K562 (cell line): ENCODE measurements around the gene MED15. TPM values are rescaled to one million over a fixed set of nuclear protein-coding genes. Genes with fewer than 3 reads are reported as not detected.
A peak's percentile ranks its signal among the peaks of the same experiment; 100 is the strongest.

Experiments
- ATAC-seq: fragments of 200-7000 bp; cut with Tn5 transposase; 3 replicates; pipeline ENCODE4 v1.9.1; 2020; ENCODE audit warnings: moderate library complexity
- BruUV-seq: library from RNA; stranded (reverse); fragments of 400-500 nt; replicated peaks from 2 replicates; lab custom pipeline; 2021; lab: Mats Ljungman, UMichigan
- CTCF ChIA-PET: fragments of 300-600 bp; formaldehyde crosslinking; extraction: SDS; loops from one replicate; lab custom pipeline; 2021; ENCODE audit warnings: low intra/inter-chr PET ratio; lab: Yijun Ruan, JAX
- POLR2A ChIA-PET: fragments of 300-600, 350-650 bp; sonication (Branson Sonifier 250); formaldehyde crosslinking; extraction: SDS; loops from one replicate; lab custom pipeline; 2021; ENCODE audit warnings: antibody characterized with exemption, inconsistent platforms; lab: Yijun Ruan, JAX
- DNase-seq, 4 experiments: peaks; one replicate each; pipeline versions ENCODE4 v3.0.0 to v3.0.0-alpha.2; 2011 to 2018; ENCODE audit warnings: low spot score in 3 of 4, mixed read lengths in 3 of 4; ENCODE audit errors: extremely low read depth in 1 of 4
- FAIRE-seq: peaks from 2 replicates; lab custom pipeline; 2011; peaks lifted over from hg19 to GRCh38; lab: Jason Lieb, UNC
- H2AFZ ChIP-seq: 2 replicates; pipeline ENCODE4 v1.6.0; 2011; ENCODE audit warnings: low read depth, low read length, control low read depth, inconsistent platforms
- H3K27ac ChIP-seq: fragments of 200-600 bp; 3 replicates; pipeline ENCODE4 v1.8.0; 2011; ENCODE audit warnings: low read depth, mild to moderate bottlenecking, control low read depth, inconsistent platforms, low read length, moderate library complexity, mixed read lengths; ENCODE audit errors: extremely low read depth
- H3K27me3 ChIP-seq, 2 experiments: fragments of 300-600 bp in 1 of 2; 2 replicates in 1 of 2; 3 replicates in 1 of 2; pipeline versions ENCODE4 v1.6.0 to v1.8.0; 2011; ENCODE audit warnings: inconsistent platforms in 2 of 2, low read length in 2 of 2, mild to moderate bottlenecking in 1 of 2, mixed read lengths in 1 of 2, moderate library complexity in 1 of 2; ENCODE audit not compliant: control insufficient read depth in 2 of 2, insufficient read depth in 2 of 2
- H3K36me3 ChIP-seq: fragments of 300-600 bp; 3 replicates; pipeline ENCODE4 v1.8.0; 2011; ENCODE audit warnings: mild to moderate bottlenecking, low read length, inconsistent platforms; ENCODE audit not compliant: control insufficient read depth, insufficient read depth
- H3K4me1 ChIP-seq, 2 experiments: fragments of 200-600 bp in 1 of 2; replicated peaks in 1 of 2; 2 replicates in 1 of 2; 3 replicates in 1 of 2; pipeline versions ENCODE4 v1.5.1 to v1.8.0; 2011; ENCODE audit warnings: inconsistent platforms in 2 of 2, low read length in 2 of 2, mild to moderate bottlenecking in 1 of 2, mixed read lengths in 1 of 2, moderate library complexity in 1 of 2; ENCODE audit not compliant: control insufficient read depth in 2 of 2, insufficient read depth in 2 of 2
- H3K4me2 ChIP-seq: 2 replicates; pipeline ENCODE4 v1.6.1; 2011; ENCODE audit warnings: low read length, control low read depth, inconsistent platforms, mixed read lengths; ENCODE audit not compliant: insufficient read depth
- H3K4me3 ChIP-seq: fragments of 200-600 bp; sonication (generic), shearing (Covaris generic); 2 replicates; pipeline ENCODE4 v1.5.1; 2016; ENCODE audit warnings: control low read depth, inconsistent platforms
- H3K79me2 ChIP-seq: fragments of 200-600 bp; 3 replicates; pipeline ENCODE4 v1.8.0; 2011; ENCODE audit warnings: low read length, inconsistent platforms; ENCODE audit not compliant: control insufficient read depth, insufficient read depth
- H3K9ac ChIP-seq, 2 experiments: 2 replicates each; pipeline versions ENCODE4 v1.6.0 to v1.6.1; 2011; ENCODE audit warnings: low read depth in 2 of 2, low read length in 2 of 2, control low read depth in 1 of 2, inconsistent platforms in 1 of 2, mild to moderate bottlenecking in 1 of 2, mixed read lengths in 1 of 2; ENCODE audit not compliant: insufficient read depth in 1 of 2
- H3K9me1 ChIP-seq: one replicate; pipeline ENCODE4 v1.6.0; 2011; ENCODE audit warnings: inconsistent platforms, mild to moderate bottlenecking, low read length, moderate library complexity; ENCODE audit not compliant: control insufficient read depth, insufficient read depth
- H3K9me3 ChIP-seq: replicated peaks from 2 replicates; pipeline ENCODE4 v1.5.1; 2011; ENCODE audit warnings: low read depth, low read length, inconsistent platforms; ENCODE audit not compliant: control insufficient read depth, insufficient read depth
- H4K20me1 ChIP-seq: replicated peaks from 2 replicates; pipeline ENCODE4 v1.6.1; 2011; ENCODE audit warnings: low read length, inconsistent platforms, mixed read lengths; ENCODE audit not compliant: control insufficient read depth, insufficient read depth
- COPS2 ChIP-seq: fragments of 450-650 bp; conservative IDR thresholded peaks from 2 replicates; pipeline ENCODE4 v1.6.1; 2016; ENCODE audit warnings: mild to moderate bottlenecking, moderate library complexity
- GATAD2A ChIP-seq: fragments of 450-650 bp; IDR thresholded peaks from 2 replicates; pipeline ENCODE4 v1.6.1; 2017
- PCBP1 ChIP-seq: fragments of 200-400 bp; formaldehyde crosslinking; IDR thresholded peaks from 2 replicates; pipeline ENCODE4 v1.6.1; 2018; ENCODE audit warnings: mild to moderate bottlenecking, low read depth, low read length; ENCODE audit not compliant: poor library complexity, severe bottlenecking
- REST ChIP-seq, 2 experiments: fragments of 450-650 bp; formaldehyde crosslinking in 1 of 2; IDR thresholded peaks; 2 replicates each; pipeline versions ENCODE4 v1.4.0 to v1.6.1; 2014 to 2020; ENCODE audit warnings: mild to moderate bottlenecking in 2 of 2, borderline replicate concordance in 1 of 2, low read depth in 1 of 2
- TEAD4 ChIP-seq, 2 experiments: sonication (generic) in 1 of 2; formaldehyde crosslinking in 1 of 2; IDR thresholded peaks; 2 replicates each; pipeline versions ENCODE4 v1.6.1 to v1.8.0; 2012 to 2022; ENCODE audit warnings: borderline replicate concordance in 1 of 2, inconsistent platforms in 1 of 2, low read length in 1 of 2, mild to moderate bottlenecking in 1 of 2, missing genetic modification reagents in 1 of 2
- TGIF2 ChIP-seq: sonication (generic); formaldehyde crosslinking; IDR thresholded peaks from 2 replicates; pipeline ENCODE4 v1.8.1; 2022; ENCODE audit warnings: mild to moderate bottlenecking, missing genetic modification reagents, moderate library complexity
- WGBS: fragments of 100-300 bp; shearing (Covaris generic); methylation state at CpG from one replicate; pipeline ENCODE4 v1.1.6; 2016; ENCODE audit warnings: low coverage, mixed read lengths; ENCODE audit not compliant: insufficient coverage; ENCODE audit errors: missing lambda C conversion rate; 5-methylcytosine and 5-hydroxymethylcytosine counted together
- in situ Hi-C: fragments of 300-500 bp; cut with MboI; formaldehyde crosslinking; loops from 4 replicates; pipeline ENCODE4 v1.15.0; 2018; ENCODE audit warnings: inconsistent platforms, mixed read lengths
- intact Hi-C: fragments of 100-400 bp; cut with micrococcal nuclease; formaldehyde crosslinking; loops from 2 replicates; pipeline ENCODE4 v1.14.2; 2022
- polyA plus RNA-seq, 8 experiments: library from polyadenylated mRNA; depleted of rRNA in 4 of 8; stranded (reverse) in 5 of 8; unstranded in 3 of 8; fragments of >200 nt; fragmentation: Nextera tagmentation in 2 of 8; fragmentation: Illumina TruSeq in 1 of 8; extraction: Ambion mirVana in 2 of 8; extraction: Trizol in 1 of 8; gene quantifications; 2 replicates each; pipeline versions ENCODE4 v1.2.1 to v1.2.3, GENCODE V29; 2011 to 2014; ENCODE audit warnings: inconsistent platforms in 1 of 8, missing spikeins in 1 of 8
- total RNA-seq, 7 experiments: library from RNA; depleted of rRNA in 6 of 7; stranded (reverse); fragments of >200 nt in 6 of 7; fragmentation: Illumina TruSeq in 2 of 7; extraction: Trizol in 2 of 7; gene quantifications; 2 replicates each; pipeline versions ENCODE4 v1.2.1 to v1.2.3, GENCODE V29; 2011 to 2021; ENCODE audit warnings: low replicate concordance in 1 of 7
- TF ChIP-seq, protein P1 (sequence below): sonication (generic); formaldehyde crosslinking; IDR thresholded peaks from 2 replicates; pipeline ENCODE4 v1.8.1; 2022; ENCODE audit warnings: missing genetic modification reagents

The MED15 gene
- total and polyA plus RNA-seq, 9 of the 15 experiments (the other 6 are each of a cell fraction or from before 2014, with no cell fraction given): 4.0 to 271 (median 60.1) TPM

- peak overlapping the region in 1 of 2 experiments; percentile 20; a peak in 1 of 4 replicates for H3K9ac ChIP-seq
- H3K4me2 ChIP-seq: no peak overlapping the region
- peaks cover 28 to 73% of the 10 kb centered on the region in 2 experiments for H3K27me3 ChIP-seq
- no peaks in the 10 kb centered on the region for H3K36me3 ChIP-seq
- BruUV-seq: no TSS peak
- no peak overlapping the region for H2AFZ ChIP-seq
- H3K27ac ChIP-seq: no peak overlapping the region
- H3K4me3 ChIP-seq: no peak overlapping the region
- peak; percentile 1; the same call in 2 of the 3 replicates for ATAC-seq
- H3K9me3 ChIP-seq: no peaks in the 10 kb centered on the region
- intact Hi-C loops: no loop called here
- no peak for FAIRE-seq
- no peak for DNase-seq
- no peaks in the 10 kb centered on the region for H3K9me1 ChIP-seq
- peaks cover 35% of the 10 kb centered on the region; the same call in 1 of the 2 replicates for H4K20me1 ChIP-seq
- WGBS: 10% methylated on average over 6 of the region's 6 CpGs
- H3K4me1 ChIP-seq: peaks cover 0 to 7% of the 10 kb centered on the region in 2 experiments; a peak in 2 of 5 replicates
- CTCF ChIA-PET: no interaction called here
- in situ Hi-C loops: no loop called here
- no peaks in the 10 kb centered on the region for H3K79me2 ChIP-seq
- TF ChIP-seq PCBP1 (no peak), REST (IDR thresholded peaks at IDR 0.05; ENCODE audit: borderline replicate concordance) (no peak), REST (CRISPR knock-in tag; IDR thresholded peaks at IDR 0.05; ENCODE audit: low read depth) (0 out of 2 replicates have a peak, but pooled peaks have one; percentile 53), GATAD2A (no peak), TEAD4 (IDR thresholded peaks at IDR 0.05; ENCODE audit: low read length) (no peak), TEAD4 (CRISPR knock-in tag; IDR thresholded peaks at IDR 0.05; ENCODE audit: borderline replicate concordance) (peak; percentile 11; the same call in 1 of the 2 replicates), COPS2 (no peak), TGIF2 (CRISPR knock-in tag) (peak; percentile 69; the same call in 1 of the 2 replicates)
- TF ChIP-seq, protein P1, sequence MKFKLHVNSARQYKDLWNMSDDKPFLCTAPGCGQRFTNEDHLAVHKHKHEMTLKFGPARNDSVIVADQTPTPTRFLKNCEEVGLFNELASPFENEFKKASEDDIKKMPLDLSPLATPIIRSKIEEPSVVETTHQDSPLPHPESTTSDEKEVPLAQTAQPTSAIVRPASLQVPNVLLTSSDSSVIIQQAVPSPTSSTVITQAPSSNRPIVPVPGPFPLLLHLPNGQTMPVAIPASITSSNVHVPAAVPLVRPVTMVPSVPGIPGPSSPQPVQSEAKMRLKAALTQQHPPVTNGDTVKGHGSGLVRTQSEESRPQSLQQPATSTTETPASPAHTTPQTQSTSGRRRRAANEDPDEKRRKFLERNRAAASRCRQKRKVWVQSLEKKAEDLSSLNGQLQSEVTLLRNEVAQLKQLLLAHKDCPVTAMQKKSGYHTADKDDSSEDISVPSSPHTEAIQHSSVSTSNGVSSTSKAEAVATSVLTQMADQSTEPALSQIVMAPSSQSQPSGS (CRISPR knock-in tag): 0 out of 2 replicates have a peak, but pooled peaks have one; percentile 28
- POLR2A ChIA-PET: interaction anchor here (0.6 to 15.5 kb wide), 4 partner anchors 13 to 230 kb away, joined by 3 to 234 read pairs (median 22); no protein-coding TSS in a partner anchor
Observed at GRCh38 chr22:20632082-20632481, 124.7 kb downstream of the MED15 start.
